HG03460 (cell line): Measurements from ENCODE around the gene TNFRSF13B.
"Not testable (repeated sequence)": the region's sequence is repeated elsewhere in the genome, so short reads cannot be mapped to it uniquely, and the experiment has no call there.

ENCODE experiments used
- ATAC-seq: cut with Tn5 transposase; IDR thresholded peaks from one replicate; pipeline ENCODE4 v1.9.1; 2021; ENCODE audit not compliant: unreplicated experiment

TNFRSF13B gene

DNA sequence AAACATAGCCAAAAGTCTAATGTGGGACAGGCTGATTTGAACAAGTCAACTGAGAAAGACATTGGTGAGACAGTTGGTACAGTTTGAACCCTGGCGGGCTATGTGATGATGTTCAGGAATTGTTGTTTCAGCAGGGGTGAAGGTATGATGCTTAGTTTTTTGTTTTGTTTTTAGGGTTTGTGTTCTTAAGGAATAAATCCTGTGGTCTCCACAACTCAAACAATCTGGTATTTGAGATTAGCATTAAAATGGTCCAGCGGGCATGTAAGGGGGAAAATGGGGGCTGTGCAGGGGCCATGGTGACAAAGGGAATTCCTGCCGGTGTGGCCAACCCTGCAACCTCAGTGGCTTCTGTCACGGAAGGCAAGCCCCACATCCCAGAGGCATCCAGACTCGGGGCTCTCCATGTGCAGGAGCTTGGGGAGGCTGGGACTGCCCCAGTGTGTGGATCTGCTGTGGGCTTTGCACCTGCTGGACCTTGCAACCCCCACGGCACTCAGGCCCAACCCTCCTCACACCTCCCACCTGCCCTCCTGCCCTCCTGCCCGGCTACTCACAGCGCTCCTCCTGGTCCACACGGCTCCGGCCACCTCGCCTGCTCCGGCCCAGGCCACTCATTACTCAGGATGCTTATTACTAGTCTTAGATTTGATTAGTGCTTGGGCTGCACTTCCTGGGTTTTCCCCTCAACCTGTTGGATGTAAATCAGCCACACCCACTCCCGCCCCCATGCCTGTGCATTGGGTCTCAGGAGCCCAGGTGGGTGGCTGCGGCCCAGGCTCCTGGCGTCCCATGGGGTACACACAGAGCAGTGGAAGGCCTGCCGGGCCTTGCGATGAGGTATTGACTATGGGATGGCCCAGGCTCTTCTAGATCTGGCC is at the start of gene TNFRSF13B:
Gene TNFRSF13B, minus strand, starts transcription at position 661 of the 881 bp plus-strand sequence. Its CDS starts 43 bp downstream, at position 618.
- ATAC-seq = peak; percentile 27

DNA sequence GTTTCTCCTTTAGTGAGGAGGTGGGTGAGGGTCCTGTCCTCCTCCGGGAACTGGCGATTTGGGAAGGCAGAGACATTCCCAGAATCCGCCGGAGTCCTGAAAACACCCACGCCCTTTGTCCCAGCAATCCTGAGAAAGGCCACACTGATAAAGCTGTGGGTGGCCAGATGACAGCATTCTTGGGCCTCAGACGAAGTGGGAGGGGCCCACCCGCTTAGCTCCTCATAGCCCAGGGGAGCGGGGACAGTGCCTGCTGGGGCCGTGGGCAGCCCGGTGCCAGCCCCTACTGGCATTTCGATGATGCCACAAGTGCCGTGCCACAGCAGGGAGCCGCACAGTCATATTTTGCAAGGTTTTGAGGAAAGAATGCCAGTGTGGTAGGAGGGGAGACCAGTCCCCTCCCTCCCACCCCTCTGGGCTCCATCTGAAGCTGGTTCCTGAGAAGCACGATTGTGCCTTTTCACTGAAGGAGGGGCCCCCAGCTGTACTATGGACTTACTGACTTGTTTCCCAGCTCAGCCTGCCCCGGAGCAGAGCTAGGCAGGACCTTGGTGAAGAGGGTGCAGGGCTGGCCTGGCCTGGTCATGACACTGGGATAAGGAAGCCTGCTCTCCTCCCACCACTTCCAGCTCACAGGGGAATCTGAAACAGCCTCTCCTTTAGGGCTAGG is 49.4 kb upstream of the TNFRSF13B start:
- no peak for ATAC-seq

- ATAC-seq = no peak
Observed at GRCh38 chr17:17020821-17021193, 48.9 kb upstream of the TNFRSF13B start.

GRCh38 chr17:17019891-17020456 is 48.1 kb upstream of the TNFRSF13B start:
- ATAC-seq = no peak

GRCh38 chr17:17019430-17019762 is 47.5 kb upstream of the TNFRSF13B start:
- no peak for ATAC-seq

DNA sequence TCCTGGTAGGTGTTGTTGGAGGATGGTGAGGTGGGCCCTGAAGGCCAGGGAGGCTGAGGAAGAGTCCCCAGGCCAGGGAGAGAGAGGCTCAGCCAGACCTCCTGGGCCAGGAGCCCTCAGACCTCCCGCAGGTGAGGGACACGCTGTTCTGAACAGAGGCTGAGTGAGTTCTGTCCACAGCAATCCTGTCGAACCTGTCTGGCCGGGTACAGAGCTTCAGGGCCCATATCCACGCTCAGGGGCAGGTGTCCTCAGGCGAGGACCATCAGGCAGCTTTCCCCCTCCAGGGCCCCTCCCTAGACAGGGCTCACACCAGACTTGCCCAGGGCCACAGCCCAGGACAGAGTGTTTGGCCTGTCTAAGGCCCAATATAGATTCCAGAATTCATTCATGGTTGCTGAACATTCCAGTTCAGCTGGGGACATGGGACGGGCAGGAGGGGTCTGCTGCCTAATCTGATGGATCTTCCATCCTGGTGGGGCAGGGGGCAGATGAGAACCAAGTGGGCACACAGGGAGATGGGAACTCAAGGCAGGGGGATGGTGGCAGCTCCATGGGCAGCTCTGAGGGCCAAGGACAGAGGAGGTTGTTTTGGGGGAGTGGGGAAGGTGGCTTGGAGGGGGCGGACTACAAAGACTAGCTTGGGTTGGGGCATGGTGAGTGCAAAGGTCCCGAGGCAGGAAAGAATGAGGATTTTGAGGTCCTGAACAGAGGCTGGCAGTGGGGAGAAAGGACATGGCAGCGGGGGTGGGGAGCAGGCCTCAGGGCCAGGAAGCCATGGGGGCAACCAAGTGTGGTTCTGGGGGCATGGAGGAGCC is 46.9 kb upstream of the TNFRSF13B start:
- ATAC-seq = no peak

DNA sequence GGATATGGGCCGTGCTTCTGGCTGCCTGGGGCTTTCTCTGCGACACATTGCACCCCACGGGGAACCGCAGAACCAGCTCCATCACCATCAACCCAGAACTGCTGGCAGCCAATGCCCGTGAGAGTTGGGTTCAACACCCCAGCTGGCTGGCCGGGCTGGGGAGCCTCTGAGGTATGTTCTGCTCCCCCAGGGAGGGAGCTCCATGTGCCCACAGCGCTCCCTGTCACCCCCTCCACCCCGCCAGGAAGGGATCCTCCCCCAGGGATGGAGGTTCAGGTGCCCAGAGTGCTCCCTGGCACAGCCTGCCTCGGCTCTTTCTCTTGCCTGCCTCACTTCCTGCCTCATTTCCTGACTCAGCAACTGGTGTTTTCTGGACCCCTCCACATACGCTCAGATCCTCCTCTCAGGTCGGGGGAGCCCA is 46.1 kb upstream of the TNFRSF13B start:
- ATAC-seq = no peak

DNA sequence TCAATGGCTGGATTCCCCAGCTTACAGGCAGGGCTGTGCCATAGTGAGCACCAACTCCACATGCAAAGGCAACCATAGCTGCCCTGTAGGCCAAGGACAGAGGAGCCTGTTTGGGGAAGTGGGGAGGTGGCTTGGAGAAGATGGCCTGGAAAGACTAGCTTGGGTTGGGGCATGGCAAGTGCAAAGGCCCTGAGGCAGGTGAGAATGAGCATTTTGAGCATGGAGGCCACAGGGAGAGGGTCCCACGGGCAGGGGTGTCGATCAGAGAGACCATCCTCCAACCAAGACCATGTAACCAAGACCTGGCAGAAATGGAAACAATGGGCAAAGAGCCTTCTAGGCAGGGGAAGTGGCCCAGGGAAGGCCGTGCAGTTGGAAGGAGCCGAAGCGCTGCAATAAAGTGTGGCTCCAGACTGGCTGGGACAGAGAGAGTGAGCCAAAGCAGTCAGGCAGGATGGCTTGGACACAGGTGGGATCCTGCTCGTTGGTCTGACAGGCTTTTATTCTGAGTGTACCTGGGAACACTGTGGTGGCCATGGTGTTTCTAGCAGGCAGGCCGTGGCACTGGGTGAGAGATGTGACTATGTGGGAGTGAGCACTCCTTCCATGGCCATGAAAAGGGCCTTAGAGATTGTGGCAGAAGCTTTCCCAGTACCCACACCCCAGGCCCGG is 45.6 kb upstream of the TNFRSF13B start:
- no peak for ATAC-seq

DNA sequence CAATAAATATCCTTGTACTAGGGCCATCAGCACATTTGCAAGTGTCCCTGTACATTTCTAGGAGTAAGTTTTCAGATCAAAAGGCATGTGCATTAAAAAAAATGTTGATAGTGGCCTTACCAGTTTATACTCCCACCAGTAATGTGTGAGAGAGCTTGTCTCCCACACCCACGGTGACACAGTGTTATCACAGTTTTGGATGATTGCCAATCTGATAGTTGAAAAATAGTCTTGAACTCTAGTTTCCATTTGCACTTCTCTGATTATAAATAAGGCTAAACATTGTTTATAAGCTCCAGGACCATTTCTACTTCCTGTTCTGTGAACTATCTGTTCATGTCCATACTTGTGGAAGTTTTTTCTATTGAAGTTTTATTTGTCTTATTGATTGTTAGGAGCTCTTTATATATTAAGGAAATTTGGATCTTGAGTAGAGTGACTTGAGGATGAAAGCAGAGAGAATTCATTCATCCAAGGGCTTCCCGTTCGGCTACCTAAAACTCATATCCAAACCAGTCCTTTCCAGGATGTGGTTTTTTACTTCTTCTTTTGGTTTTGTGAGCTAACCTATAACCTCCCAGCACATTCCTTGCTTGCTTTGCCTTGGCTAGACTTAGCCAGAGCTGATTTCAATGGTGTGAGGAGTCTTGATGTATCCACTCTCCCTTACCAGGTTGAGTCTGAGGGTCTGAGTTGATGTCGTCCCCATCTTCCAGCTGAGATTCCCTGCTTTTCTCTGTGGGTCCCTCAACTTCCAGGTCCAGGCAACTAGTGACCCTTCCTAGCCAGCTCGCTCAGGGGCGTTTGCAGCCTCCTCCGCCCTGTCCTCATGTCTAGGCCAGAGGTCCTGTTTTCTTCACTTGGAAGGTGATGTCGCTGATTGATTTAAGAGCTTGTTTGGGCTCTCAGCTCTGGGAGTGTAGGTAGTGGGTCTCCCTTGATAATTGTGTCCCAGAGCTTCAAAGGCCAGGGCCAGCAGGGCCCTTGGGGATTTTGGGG is 44.6 kb upstream of the TNFRSF13B start:
- ATAC-seq = not testable (repeated sequence)

DNA sequence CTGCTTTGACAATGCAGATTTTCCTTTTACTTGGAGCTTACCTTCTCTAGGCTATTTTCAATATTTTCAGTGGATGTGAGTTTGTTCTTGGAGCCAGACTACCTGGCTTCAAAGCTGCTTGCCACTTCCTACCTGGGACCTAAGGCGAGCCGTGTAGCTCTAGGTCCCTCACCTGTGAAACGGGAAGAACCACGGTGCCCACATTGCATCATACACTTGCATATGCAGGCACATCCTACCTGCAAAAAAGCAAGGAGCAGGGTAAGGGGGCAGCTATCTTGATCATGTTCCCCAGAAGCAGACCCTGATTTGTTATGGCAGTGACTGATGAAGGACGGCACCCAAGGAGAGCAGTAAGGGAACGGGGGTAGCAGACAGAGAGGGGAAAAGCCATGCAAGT is 43.3 kb upstream of the TNFRSF13B start:
- no peak for ATAC-seq

- ATAC-seq = not testable (repeated sequence)
Observed at GRCh38 chr17:17014748-17015124, 42.8 kb upstream of the TNFRSF13B start.

DNA sequence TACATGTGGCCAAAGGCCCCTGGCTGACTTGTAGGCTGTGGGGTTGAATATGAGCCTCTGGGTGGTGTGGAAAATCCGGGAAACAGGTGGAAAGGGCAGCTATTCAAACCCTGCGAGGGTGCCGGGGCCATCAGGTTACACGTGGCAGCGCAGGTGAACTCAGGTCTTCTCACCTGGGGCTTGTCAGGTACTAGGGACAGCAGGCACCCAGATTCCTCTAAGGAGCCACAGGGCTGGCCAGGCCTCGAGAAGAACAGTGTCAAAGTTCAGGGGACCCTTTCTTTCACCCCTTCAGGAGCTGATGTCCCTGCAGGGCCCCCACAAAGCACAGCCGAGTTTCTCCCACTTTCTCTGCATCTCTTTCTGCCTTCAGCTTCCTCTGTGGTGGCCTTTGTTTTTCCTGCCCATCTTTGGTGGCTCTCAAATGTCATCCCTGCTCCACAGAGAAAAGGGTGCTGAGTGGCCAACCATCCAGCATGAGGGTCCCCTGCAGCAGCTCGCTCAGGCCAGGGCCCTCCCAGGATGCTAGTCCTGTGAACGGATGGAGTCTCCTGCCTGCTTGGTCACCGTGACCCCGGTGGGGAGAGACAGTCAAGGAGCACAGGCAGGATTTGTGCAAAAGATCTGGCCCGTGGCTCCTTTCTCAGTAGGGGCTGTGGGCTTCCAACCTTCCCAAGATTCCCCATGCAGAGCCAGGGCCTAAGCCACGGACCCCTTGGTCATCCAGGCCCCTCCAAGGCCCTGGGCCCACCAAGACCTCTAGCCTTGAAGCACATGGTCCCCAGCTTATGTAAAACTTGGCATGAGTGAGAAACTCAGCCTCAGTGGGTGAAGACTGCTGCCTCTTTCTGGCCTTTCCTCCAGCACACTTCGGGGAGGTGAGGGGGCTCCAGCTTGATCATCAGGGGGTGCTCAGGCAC is 42.2 kb upstream of the TNFRSF13B start:
- not testable (repeated sequence) for ATAC-seq

DNA sequence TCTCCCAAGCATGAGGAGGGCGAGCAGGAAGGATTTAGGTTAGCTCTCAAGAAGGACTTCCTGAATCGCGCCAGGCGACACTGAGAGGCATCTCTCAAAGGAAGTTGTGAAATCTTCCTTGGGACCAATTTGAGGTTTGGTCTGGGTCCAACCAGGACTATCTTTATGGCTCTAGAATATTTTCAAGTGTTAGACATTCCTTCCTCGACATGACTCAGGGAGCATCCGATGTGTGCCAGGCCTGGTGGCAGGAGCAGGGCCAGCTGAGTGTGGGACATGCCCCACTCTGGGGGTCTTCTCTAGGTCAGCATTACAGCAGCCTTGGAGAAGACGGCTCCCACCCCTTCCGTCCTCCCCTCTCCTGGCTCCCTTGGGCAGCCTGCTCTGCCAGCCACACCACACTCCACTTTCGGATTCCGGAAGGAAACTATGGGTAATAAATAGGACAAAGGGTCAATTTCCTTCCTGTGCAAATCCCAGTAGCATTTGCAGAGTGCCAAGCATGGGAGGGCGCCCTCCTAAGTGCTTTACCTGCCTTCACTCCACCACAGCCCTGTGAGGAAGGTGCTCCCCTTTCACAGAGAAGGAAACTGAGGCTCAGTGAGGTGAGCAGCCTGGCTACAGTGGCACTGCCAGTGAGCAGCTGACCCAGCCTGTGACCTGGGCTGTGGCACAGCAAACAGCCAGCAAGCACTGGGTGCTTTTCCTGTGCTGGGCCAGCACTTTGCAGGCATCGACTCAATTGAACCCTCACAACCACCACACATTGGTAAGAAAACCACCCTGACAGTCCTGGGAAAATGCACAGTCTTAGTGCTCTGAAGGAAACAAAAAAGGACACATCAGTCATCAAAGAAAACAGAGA is 39.4 kb upstream of the TNFRSF13B start:
- ATAC-seq = not testable (repeated sequence)

DNA sequence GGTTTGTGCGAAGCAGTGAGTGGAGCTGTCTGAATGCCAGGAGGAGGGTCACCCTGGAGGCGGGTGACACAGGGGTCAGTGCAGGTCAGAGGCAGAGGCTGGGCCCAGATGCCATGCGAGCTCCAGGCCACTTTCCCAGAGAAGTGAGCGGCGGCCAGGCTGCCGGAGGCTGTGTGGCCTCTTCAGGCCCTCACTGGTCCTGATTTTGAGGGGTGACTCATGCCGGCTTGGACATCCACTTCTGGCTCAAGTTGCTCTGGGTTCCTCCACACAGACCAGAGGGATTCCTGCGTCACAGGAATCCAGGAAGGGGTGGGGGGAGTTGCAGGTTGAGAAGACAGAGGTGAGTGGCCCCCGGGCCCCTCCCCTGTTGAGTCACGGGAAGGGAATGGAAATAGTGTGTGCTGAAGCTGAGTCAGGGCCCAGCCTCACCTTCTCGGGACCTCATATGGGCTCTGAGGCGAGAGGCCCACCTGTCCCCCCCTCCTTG is 38.7 kb upstream of the TNFRSF13B start:
- not testable (repeated sequence) for ATAC-seq

DNA sequence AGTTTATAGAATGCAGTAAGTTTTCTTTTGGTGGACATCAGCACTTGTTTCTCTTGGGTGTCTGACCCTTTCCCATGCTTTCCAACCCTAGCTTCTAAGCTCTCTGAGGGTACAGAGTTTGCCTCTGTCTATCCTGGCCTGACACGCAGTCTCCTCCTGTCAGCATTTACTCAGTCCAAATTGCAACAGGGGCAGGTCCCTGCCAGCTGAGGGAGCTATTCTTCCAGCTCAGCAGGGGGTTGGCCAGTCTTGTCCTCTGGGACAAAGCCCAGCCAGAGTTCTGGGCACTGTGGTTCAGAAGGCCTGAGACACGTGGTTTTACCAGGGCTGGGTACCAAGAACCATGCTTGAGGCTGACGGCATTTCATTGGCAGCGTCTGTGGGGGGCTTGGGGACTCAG is 38.1 kb upstream of the TNFRSF13B start:
- ATAC-seq = not testable (repeated sequence)

- ATAC-seq = not testable (repeated sequence)
Observed at GRCh38 chr17:17008621-17009397, 36.9 kb upstream of the TNFRSF13B start.
